HG03565 (cell line): Measurements from ENCODE around the gene KCNH2.

Experiments
- ATAC-seq: cut with Tn5 transposase; IDR thresholded peaks from one replicate; pipeline ENCODE4 v1.9.1; 2021; ENCODE audit warnings: mild to moderate bottlenecking, moderate library complexity; ENCODE audit not compliant: unreplicated experiment

KCNH2 gene

DNA sequence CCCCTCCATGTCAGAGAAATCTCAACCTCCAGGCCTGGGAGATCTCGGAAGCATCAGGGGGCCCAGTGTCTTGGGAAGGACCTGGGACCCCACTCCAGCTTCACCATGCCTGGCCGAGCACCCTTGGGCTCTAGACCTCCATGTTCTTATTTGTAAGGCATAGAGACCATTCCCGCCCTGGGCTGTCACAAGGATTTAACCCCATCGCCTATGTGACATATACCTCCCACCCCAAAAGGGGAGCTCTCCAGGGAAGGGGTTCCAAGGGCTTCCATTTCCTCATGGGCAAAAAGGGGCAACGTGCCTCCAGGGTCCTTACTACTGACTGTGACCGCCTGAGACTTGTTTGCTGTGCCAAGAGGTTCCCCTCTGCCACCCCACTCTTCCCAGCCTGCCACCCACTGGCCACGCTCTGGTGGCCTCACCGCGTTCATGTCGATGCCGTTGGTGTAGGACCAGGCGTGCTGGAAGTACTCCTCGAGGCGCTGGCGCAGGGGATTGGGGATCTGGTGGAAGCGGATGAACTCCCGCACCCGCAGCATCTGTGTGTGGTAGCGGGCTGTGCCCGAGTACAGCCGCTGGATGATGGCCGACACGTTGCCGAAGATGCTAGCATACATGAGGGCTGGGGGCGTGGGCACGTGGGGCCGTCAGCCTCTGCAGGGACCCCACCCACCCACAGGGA, 27.5 kb downstream of the KCNH2 start:
- no peak for ATAC-seq

DNA sequence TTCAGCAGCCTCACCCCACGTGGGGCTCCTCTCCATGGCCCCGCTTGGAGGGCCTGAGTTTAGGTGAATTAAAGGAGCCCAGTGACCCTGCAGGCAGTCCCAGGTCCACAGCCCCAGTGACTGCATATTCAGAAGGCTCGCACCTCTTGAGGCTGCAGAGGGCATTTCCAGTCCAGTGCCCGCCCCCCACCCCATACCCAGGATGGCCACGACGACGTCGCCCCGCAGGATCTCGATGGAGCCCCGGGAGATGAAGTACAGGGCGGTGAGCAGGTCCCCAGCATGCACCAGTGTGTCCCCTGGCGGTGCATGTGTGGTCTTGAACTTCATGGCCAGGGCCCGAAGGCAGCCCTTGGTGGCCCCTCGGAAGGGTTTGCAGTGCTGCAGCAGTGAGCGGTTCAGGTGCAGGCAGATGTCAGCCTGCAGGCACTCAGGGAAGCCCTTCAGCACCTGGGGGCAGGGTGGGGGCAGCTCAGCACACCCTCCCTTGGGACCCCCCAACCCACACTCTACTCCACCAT, 28.1 kb downstream of the KCNH2 start:
- ATAC-seq: no peak

DNA sequence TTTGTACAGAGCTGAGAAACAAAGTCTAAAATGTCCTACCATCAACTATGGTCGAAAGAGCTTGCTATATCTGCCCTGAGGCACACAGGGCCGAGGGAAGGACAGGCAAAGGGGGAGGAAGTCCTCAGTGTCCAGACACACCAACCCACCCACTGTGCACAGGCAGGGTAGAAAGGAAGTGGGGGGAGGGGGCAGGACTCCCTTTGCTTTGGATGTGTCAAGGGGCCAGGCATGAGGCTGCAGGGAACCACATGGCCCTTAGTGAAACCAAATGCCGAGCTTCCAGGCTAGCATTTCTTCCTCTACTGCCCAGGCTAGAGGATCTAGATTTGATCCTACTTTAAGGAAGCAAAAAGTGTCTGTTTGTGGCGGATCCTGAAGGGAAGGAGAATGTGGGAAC, 28.6 kb downstream of the KCNH2 start:
- no peak for ATAC-seq

DNA sequence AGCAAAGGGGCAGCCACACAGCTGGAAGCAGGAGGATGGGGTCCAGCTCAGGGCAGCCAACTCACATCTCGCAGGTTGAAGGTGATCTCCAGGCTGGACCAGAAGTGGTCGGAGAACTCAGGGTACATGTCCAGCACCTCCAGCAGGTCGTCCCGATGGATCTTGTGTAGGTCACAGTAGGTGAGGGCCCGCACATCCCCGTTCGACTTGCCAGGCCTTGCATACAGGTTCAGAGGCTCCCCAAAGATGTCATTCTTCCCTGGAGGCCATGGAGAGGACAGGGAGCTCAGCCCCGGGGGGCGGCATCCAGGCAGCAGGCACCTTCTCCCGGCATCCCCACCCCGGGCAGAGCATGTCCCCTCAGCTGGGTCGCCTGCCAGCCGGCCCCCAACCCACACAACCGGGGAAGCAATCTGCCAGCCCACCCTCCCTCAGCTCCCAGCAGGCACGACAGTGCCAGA, 29.3 kb downstream of the KCNH2 start:
- no peak for ATAC-seq

DNA sequence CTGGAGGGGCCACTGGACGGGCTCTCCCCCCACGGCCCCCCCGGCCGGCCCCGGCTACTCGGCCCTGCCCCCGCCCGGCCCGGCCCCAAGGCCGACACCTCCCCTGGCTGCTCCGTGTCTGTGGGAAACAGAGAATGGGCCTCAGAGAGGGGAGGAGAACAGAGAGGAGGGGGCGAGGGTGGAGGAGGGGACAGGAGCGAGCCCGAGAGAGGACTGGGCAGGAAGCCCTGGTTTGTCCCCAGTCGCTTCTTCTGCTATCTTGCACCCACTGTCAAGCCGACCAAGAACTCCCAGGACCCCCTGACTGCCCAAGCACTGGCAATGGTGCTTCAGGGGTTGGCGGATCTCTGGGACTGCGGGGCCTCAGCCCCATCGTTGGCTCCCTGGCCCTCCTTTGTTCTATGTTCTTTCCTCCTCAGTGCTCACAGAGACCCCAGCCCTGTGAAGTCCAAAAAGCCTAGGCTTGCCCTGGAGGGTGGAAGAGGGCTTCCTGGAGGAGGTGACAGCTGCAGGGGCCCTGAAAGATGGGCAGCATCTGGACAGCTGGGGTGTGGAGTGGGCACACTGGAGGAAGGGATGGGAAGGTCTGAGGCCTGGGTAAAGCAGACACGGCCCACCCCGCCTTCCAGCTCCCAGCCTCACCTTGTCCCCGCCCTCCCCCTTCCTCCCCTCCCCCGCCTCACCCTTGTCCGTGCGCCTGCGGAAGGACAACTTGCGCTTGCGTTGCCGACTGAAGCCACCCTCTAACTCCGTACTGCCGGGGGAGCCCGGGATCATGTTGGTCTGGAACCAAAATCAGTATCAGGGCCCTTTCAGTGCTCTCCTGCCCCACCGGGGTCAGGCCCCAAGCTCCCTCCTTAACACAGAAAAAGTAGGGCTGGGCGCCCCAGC, 30.1 kb downstream of the KCNH2 start:
- no peak for ATAC-seq

DNA sequence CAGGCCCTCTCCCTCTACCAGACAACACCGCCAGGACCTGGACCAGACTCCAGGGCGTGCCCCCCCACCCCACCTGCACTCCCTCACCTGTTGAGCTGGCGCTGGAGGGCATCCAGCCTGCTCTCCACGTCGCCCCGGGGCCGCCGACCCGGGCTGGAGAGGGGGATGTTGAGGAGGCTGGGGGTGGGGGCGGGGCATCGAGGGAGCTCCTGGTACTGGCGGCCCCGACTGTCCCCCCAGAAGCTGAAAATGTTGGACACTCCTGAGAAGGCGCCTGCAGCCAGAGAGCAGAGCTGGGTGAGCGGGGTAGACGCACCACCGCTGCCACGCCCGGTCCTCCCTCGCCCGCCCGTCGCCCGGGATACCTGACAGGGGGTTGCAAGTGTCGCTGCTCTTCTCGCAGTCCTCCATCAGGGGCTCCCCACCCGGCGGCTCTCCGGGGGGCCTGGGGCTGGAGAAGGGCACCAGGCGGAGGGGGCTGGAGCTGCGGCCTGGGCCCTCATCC, 30.8 kb downstream of the KCNH2 start:
- ATAC-seq: no peak

DNA sequence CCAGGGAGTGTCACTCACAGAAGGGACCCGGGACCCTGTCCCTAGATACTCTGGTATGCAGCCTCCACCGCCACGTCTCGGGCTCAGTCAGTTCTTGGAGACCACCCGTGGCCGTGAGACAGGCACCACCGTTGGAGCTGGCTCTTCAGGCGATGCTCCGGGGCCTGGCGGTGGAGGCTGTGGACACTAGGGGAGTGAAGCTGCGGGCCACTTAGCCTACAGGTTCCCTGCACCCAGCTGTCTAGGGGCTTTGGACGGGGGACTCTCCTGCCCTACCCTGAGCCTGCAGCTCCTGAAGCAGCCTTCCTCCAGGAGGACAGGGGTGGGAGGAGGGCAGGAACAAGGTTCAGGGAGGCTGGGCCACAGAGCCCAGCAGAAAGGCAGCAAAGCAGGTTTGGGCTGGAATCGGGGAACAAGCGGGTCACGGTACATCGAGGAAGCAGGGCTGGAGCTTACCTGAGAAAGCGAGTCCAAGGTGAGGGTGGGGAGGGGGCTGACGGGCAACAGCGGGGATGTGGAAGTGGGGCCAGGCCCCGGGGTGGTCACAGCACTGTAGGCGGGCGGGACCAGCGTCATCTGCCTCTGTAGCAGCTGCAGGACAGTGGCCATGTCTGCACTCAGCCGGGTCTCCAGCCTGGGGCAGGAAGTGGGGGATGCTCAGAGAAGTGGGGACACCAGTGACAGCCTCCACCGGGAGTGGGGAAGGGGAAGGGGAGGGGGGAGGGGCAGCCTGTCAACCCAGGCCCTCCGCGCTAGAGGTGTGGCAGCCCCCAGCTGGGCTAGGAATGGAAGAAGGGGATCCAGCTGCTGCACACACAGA, 31.5 kb downstream of the KCNH2 start:
- ATAC-seq: no peak

DNA sequence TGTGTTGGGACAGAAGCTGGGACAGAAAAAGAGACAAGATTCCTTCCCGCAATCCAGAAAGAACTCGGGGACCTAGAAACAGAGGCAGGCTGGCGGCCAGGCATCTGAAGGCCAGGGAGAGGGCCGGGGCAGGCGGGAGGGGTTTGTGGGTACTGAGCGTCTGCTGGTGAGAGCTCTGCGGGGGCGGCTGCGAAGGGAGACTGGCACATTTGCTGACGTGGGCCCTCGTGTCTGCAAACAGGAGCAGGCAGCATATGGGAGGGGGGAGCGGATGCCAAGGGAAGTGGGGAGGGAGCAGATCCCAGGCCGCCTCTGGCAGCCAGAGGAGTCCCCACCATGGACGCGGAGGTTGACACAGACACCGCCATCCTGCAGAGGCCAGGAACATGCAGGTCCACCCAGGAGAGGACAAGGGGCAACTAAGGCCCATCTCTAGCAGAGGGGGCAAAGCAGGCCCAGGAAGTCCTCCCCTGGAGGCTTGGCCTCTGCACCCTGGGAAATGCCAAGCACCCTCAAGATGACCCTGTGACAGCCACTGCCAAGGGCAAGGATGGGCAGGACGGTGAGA, 32.2 kb downstream of the KCNH2 start:
- ATAC-seq: no peak

DNA sequence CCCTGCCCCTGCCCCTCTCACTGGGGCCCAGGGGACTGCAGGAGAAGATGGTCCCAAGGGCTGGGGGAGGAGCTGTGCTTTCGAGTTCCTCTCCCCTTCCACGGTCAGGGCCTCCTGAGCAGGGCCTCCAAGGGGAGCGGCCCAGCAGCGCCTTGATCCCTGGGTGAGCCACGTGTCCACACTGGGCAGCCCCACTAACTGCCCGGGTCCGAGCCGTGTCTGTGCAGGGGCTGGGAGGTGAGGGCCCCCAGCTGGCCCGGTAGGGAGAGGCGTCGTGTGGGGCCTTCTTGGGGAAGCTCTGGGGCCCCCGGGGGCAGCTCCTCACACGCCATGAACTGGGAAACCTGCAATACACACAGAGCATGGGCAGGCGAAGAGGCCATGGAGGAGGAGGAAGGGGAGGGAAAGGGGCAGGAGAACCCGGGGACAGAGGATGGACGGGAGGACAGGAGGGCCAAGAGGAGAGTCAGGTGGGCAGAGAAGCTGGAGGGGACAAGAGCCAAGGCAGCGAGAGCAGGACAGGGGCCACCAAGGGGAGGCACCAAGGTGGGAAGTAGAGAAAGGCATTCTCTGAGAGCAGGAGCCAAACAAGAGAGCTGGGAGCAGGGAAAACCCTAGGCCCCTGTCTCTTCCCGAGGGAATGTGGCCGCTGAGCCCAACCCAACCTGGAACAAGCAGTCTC, 32.8 kb downstream of the KCNH2 start:
- ATAC-seq: no peak

DNA sequence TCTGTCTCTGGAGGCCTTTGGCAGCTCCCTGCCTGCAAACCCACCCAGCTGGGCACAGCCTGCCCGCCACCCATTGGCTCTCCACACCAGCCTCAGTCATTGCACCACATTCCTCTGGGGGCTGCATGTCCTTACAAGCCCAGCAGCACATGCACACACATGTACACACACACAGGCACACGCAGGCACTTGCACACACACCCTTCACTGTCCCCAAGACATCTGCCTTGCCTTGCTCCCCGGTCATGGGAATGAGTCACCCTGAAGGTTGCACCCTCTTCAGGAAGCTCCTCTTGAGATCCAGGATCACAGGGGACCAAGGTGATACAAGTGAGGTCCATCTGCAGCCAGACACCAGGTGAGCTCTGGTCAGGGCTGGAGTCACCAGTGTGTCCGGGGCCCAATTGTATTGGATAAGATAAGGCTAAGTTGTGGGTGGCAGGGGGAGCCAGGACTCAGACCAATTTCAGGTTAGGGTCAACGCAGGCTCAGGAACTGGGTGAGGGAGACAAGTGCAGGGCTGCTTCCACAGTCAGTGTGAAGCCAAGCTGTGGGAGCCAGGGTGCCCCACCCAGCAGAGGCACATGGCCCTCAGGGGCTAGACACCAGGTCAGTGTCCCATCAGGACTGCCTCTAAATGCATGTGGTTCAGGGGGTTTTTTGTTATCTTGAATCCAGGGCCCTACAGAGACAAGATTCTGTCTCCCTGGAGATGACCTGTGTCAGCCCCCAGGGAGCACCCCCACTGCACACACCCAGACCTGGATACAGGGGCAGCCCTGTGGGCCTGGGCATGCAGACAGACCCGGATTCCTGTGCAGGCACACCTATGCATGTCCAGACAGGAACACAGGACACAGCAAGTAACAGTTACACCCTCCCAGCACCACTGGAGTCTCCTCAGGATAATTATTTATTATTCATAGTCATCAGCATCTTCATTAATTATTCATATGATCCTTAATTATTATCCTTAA, 33.8 kb downstream of the KCNH2 start:
- ATAC-seq: no peak

DNA sequence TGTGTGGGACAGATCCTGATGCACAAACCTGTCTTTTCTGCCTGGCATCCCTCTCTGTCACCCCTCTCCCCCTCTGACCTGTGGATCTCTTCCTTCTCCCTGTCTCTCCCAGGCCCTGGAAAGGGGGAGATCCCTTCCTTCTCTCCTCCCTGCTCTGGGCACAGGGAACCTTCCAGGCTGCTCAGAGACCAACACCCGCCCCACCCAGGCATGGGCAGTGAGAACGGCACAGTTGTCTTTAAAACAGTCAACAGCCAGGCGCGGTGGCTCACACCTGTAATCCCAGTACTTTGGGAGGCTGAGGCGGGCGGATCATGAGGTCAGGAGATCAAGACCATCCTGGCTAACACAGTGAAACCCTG, 34.7 kb downstream of the KCNH2 start:
- ATAC-seq: no peak

DNA sequence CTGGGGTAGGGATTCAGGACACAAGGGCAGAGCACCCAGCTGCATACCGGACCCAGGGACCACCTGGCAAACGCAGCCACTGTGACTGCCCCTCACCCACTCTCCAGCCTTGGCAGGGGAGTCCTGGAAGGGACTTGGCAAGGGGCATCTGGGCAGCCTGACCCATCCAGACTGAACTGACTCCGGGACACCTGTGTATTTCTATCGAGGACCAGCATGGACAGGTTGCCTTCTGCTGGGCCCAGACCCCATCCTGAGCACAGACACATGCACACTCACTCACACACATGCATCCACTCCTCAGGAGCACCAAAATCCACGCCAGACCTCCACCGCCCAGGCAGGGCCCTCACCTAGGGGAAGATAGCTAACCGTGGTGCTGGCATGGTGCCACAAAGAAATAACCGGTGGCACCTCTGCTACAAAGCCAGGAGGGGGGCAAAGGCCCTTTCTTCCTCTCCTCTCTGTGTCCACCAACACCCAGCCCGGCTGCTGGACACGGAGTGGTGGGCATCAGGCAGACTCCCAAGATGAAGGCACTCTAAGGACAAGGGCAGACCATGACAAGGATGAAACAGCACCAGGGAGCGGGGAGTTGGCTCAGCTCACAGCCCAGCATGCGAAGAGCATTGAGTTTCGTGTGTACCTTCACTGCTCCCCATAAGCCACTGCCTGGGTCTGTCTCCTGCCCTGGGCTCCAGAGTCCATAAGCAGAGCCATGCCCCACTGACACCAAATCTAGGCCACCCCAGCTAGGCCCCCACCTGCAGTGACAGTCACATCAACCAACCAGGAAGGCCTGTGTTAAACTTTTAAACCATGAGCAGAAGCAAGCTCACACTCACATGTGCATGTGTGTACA, 35.3 kb downstream of the KCNH2 start:
- ATAC-seq: no peak

DNA sequence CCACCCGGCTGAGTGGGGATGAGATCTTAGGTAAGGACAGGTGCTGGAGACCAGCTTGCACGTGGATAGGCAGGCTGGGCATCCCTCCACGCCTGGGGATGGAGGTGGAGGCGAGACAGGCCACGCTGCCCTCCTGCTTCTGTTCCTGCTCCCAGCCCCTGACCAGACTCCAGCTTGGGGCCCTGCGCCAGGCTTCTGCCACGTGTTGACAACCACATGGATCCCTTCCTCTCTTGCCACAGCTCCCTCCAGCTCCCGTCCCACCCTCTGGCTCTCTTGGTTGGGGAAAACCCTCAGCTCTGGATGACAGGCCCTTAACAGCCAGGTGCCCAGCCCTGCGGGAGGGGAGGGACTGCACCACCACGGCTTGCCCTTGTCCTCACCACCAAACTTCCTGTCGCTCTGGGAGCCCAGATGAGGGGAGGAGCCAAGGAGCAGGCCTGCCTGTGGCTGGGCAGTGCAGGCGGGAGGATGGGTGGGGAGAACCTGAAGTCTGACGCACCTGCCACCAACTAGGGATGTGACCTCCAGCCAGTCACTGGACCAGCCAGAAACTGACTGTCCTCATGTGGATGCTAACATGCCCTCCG, 36.0 kb downstream of the KCNH2 start:
- ATAC-seq: no peak

DNA sequence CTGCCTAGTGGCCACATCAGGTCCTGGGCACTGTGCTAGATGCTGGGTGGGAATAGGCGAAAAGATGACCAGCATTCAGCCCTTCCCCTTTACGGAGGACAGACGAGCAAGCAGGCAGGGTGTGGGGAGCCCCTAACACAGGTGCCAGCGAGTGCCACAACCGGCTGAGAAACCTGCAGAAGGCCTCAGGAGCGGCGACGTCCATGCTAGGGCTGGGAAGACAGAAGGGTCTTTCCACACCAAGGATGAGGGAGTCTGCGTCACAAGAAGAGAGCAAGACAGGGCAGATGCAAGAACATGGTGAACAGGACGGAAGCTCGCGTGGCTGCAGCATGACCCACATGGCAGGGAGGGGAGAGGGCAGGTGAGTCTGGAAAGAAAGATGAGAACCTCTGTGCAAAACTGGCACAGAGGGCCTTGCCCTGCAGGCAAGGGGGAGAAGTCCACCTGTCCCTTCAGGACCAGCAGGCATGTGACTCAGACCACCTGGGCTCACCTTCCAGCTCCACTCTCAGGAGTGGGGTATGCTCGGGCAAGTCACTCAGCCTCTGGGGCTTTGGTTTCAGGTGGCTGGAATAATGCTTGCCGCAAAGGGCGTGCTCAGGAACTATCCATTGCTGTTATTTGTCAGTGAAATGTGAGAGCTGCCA, 36.6 kb downstream of the KCNH2 start:
- no peak for ATAC-seq

DNA sequence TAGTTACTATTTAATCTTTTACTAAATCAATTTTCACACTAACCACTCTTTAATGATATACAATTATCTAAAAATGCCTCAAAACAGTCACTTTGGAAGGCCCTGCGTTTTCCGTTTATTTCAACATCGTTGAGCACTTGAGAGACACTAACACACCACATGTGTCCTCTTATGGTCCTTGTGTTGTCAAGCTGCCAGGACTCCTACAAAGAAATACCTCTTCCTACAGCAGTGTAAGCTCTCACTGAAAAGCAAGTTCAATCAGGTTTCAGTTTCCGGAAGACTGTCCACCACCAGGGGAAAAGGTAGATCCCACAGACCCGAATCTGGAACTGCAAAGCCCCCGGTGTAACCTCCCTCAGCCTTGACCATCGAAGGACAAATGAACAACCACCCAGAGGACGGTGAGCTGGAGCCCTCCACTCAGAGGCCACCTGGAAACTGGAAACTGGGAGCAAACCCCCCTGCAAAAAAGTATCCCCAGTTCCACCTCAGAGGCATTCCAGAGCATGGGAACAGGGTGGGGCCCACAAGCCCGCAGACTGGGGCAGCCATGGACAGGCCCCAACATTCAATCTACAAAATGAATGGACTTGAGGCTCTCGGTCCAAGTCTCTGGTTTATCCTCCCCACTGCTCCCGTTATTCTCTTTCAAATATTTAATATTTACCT, 37.6 kb downstream of the KCNH2 start:
- ATAC-seq: no peak

DNA sequence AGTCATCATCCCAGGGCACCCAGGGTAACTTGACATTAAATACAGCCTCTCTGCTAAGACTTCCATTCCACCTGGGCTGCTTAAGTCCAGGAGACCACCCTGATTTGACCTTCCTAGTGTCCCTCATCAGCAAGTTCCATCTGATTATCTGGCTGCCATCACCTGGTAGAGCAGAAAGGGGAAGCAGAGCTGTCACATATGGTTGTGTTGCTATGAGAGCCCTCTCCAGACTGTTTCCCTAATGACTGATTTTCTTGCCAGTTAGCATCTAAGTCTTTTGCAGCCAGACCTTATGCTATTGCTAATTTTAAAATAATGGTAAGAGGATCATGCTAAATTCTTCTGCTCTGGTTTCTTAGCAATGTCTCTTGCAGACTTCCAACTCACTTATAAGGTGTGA, 38.7 kb downstream of the KCNH2 start:
- no peak for ATAC-seq

DNA sequence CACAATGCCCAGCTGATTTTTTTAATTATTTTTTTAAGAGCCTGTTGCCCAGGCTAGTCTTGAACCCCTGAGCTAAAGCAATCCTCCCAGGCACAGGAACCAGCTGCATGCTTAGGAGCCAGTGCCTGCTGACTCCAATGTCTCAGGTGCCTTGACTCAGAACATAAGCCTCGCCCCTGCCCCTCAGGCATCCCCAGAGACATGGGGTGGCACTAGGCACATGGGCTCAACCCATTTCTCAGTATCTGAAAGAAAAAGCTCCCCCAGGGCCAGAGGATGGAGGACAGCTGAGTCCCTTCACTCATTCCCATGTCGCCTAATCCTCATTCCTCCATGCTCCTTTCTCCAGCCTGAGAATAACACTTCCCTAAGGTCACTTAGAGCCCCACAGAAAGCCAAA, 39.1 kb downstream of the KCNH2 start:
- ATAC-seq: no peak
